HT-29 (cell line): ENCODE measurements around the gene DENND11. TPM values are rescaled to one million over a fixed set of nuclear protein-coding genes. Genes with fewer than 3 reads are reported as not detected.

Source experiments
- small RNA-seq: library from RNA; depleted of rRNA; stranded (forward); fragments of <200 nt; gene quantifications from one replicate; pipeline ENCODE3, GENCODE V24; 2014
- total RNA-seq: library from RNA; depleted of rRNA; stranded (reverse); fragments of >200 nt; shearing (Covaris generic); gene quantifications from 2 replicates; pipeline ENCODE4 v1.2.3, GENCODE V29; 2014; rRNA removed

Gene DENND11
- total RNA-seq, 1 experiment from 2014 or later, result 19.6 TPM

Small RNA genes lying within 50 kb of the gene (small RNA-seq; reads per million reads assigned to genes)
- gene RNU1-82P, result not detected

Other genes starting within 250 kb of the DENND11 start
- 22.1 and 26.4 TPM in 2 replicates for gene AGK, start 150.8 kb downstream of the DENND11 start, total RNA-seq
- 0.03 TPM in 1 of 2 replicates, not detected in the other for gene WEE2, start 6.2 kb upstream of the DENND11 start, total RNA-seq
- gene SSBP1, start 36.2 kb upstream of the DENND11 start, total RNA-seq, result 194 and 242 TPM in 2 replicates
- gene TAS2R3, start 61.9 kb upstream of the DENND11 start, total RNA-seq, result 0.16 and 0.97 TPM in 2 replicates
- gene TAS2R4, start 74.5 kb upstream of the DENND11 start, total RNA-seq, result 0.13 and 0.23 TPM in 2 replicates
- gene TAS2R5, start 88.1 kb upstream of the DENND11 start, total RNA-seq, result 0.10 and 0.26 TPM in 2 replicates
- gene PRSS37, start 139.3 kb upstream of the DENND11 start, total RNA-seq, result not detected in 2 replicates
- gene OR9A4, start 214.2 kb upstream of the DENND11 start, total RNA-seq, result not detected in 2 replicates
- not detected in 2 replicates for gene CLEC5A, start 244.8 kb upstream of the DENND11 start, total RNA-seq